HepG2 (cell line): ENCODE results near the gene RERE. TPM values are rescaled to one million over a fixed set of nuclear protein-coding genes. Genes with fewer than 3 reads are reported as not detected.

ENCODE experiments used
- AGO1 ChIP-seq: fragments of 200-400 bp; formaldehyde crosslinking; IDR thresholded peaks from 2 replicates; pipeline ENCODE4 v1.6.1; 2017; ENCODE audit warnings: mild to moderate bottlenecking, low read depth, low read length, moderate library complexity; ENCODE audit not compliant: poor library complexity, severe bottlenecking
- ARNT ChIP-seq: fragments of 450-650 bp; IDR thresholded peaks from 2 replicates; pipeline ENCODE4 v1.6.1; 2017
- ATF4 ChIP-seq, 2 experiments: fragments of 450-650 bp in 1 of 2; sonication (generic) in 1 of 2; formaldehyde crosslinking; IDR thresholded peaks; 2 replicates each; pipeline versions ENCODE4 v1.5.0 to v1.8.0; 2020 to 2022; ENCODE audit warnings: mild to moderate bottlenecking in 1 of 2, missing genetic modification reagents in 1 of 2
- BORCS8-MEF2B ChIP-seq: sonication (generic); formaldehyde crosslinking; IDR thresholded peaks from 2 replicates; pipeline ENCODE4 v1.8.0; 2022; ENCODE audit warnings: mild to moderate bottlenecking, missing genetic modification reagents
- HNRNPH1 ChIP-seq: fragments of 200-400 bp; formaldehyde crosslinking; optimal IDR thresholded peaks from 2 replicates; pipeline ENCODE3; 2017; ENCODE audit warnings: mild to moderate bottlenecking, low read depth, low read length
- ISL2 ChIP-seq: sonication (generic); formaldehyde crosslinking; IDR thresholded peaks from 2 replicates; pipeline ENCODE4 v1.5.0; 2020; ENCODE audit warnings: missing genetic modification reagents
- KLF9 ChIP-seq: IDR thresholded peaks from 2 replicates; pipeline ENCODE4 v1.6.1; 2016; ENCODE audit warnings: low read depth
- SIX1 ChIP-seq: sonication (generic); formaldehyde crosslinking; IDR thresholded peaks from 2 replicates; pipeline ENCODE4 v1.4.0; 2020; ENCODE audit warnings: missing genetic modification reagents, borderline replicate concordance
- TFDP1 ChIP-seq: IDR thresholded peaks from 2 replicates; pipeline ENCODE4 v1.6.1; 2016; ENCODE audit warnings: missing compliant biosample characterization, missing genetic modification reagents, borderline replicate concordance
- TGIF2 ChIP-seq: IDR thresholded peaks from 2 replicates; pipeline ENCODE4 v1.6.1; 2016; ENCODE audit warnings: control low read depth, missing compliant biosample characterization
- ZBTB33 ChIP-seq: sonication (generic); formaldehyde crosslinking; IDR thresholded peaks from 2 replicates; pipeline ENCODE4 v1.4.0; 2020; ENCODE audit warnings: missing genetic modification reagents
- ZNF543 ChIP-seq: sonication (generic); formaldehyde crosslinking; IDR thresholded peaks from 2 replicates; pipeline ENCODE4 v1.4.0; 2020; ENCODE audit warnings: mild to moderate bottlenecking, missing genetic modification reagents
- ZNF687 ChIP-seq: sonication (generic); formaldehyde crosslinking; IDR thresholded peaks from 2 replicates; pipeline ENCODE4 v1.5.1; 2020; ENCODE audit warnings: mild to moderate bottlenecking, missing genetic modification reagents, moderate library complexity
- ZSCAN22 ChIP-seq: sonication (generic); formaldehyde crosslinking; IDR thresholded peaks from 2 replicates; pipeline ENCODE4 v1.4.0; 2020; ENCODE audit warnings: mild to moderate bottlenecking, missing genetic modification reagents
- polyA plus RNA-seq, 8 experiments: library from polyadenylated mRNA; depleted of rRNA in 3 of 8; stranded (reverse) in 7 of 8; unstranded in 1 of 8; fragments of >200 nt; fragmentation: Illumina TruSeq in 4 of 8; extraction: Trizol in 4 of 8; gene quantifications; 2 replicates each; pipeline versions ENCODE4 v1.2.1 to v1.2.3, GENCODE V29; 2011 to 2016; ENCODE audit warnings: low read depth in 4 of 8, missing spikeins in 1 of 8, mixed read lengths in 1 of 8; ENCODE audit not compliant: insufficient read depth in 1 of 8
- total RNA-seq, 5 experiments: library from RNA; depleted of rRNA; stranded (reverse); fragments of >200 nt; fragmentation: Illumina TruSeq; extraction: Trizol; gene quantifications; 2 replicates each; pipeline ENCODE4 v1.2.3, GENCODE V29; 2016; ENCODE audit warnings: low read depth in 1 of 5

Gene RERE
- total and polyA plus RNA-seq, 2 of the 13 experiments (the other 11 are each of a cell fraction or from before 2014, with no cell fraction given), result 18.3 to 21.9 TPM

GRCh38 chr1:8742022-8742924 lies 75.2 kb downstream of the RERE start (continued):
- TF ChIP-seq ZBTB33 (CRISPR knock-in tag) (no peak), TGIF2 (CRISPR knock-in tag) (0 out of 2 replicates have a peak, but pooled peaks have one; percentile 37), ZSCAN22 (CRISPR knock-in tag) (no peak), ATF4 (CRISPR knock-in tag; IDR thresholded peaks at IDR 0.05) (peak in 1 of 2 experiments; percentile 94; a peak in 2 of 4 replicates), ISL2 (peak; percentile 100), ZNF543 (CRISPR knock-in tag) (no peak), SIX1 (CRISPR knock-in tag) (peak; percentile 94), ARNT (no peak), KLF9 (CRISPR knock-in tag) (peak; percentile 87; the same call in 1 of the 2 replicates), ZNF687 (CRISPR knock-in tag) (peak; percentile 38; the same call in 1 of the 2 replicates), BORCS8-MEF2B (CRISPR knock-in tag) (no peak), HNRNPH1 (no peak), AGO1 (no peak), TFDP1 (CRISPR knock-in tag) (no peak)
